Neuronal stem cell (in vitro differentiated cells): Measurements from ENCODE around the gene ETV5.

Experiments used
- DNase-seq: peaks from one replicate; pipeline ENCODE4 v3.0.0-alpha.2; 2013; ENCODE audit warnings: low spot score
- H2AFZ ChIP-seq: one replicate; pipeline ENCODE4 v1.6.1; 2013; ENCODE audit warnings: mild to moderate bottlenecking, low read length, inconsistent platforms
- H2AK5ac ChIP-seq: 2 replicates; pipeline ENCODE4 v1.6.1; 2013; ENCODE audit warnings: low read depth, mild to moderate bottlenecking, inconsistent platforms, low read length, moderate library complexity, mixed read lengths
- H2BK120ac ChIP-seq: 2 replicates; pipeline ENCODE4 v1.6.1; 2013; ENCODE audit warnings: low read depth, mild to moderate bottlenecking, inconsistent platforms, low read length, moderate library complexity, mixed read lengths
- H2BK12ac ChIP-seq: one replicate; pipeline ENCODE4 v1.6.1; 2013; ENCODE audit warnings: low read length, inconsistent platforms
- H2BK15ac ChIP-seq: 2 replicates; pipeline ENCODE4 v1.6.1; 2013; ENCODE audit warnings: mild to moderate bottlenecking, low read length, inconsistent platforms, mixed read lengths
- H2BK5ac ChIP-seq: one replicate; pipeline ENCODE4 v1.6.1; 2013; ENCODE audit warnings: inconsistent platforms, mild to moderate bottlenecking, low read length, moderate library complexity
- H3K14ac ChIP-seq: one replicate; pipeline ENCODE4 v1.6.1; 2013; ENCODE audit warnings: low read length, inconsistent platforms
- H3K18ac ChIP-seq: 2 replicates; pipeline ENCODE4 v1.6.1; 2013; ENCODE audit warnings: low read length, inconsistent platforms
- H3K23ac ChIP-seq: 2 replicates; pipeline ENCODE4 v1.6.1; 2013; ENCODE audit warnings: low read depth, mild to moderate bottlenecking, mixed read lengths, low read length, inconsistent platforms; ENCODE audit not compliant: poor library complexity
- H3K27ac ChIP-seq: replicated peaks from 3 replicates; pipeline ENCODE4 v1.5.1; 2013; ENCODE audit warnings: low read length, inconsistent platforms
- H3K27me3 ChIP-seq, 3 experiments: 2 replicates each; pipeline ENCODE4 v1.6.1; 2013; ENCODE audit warnings: low read length in 3 of 3, mild to moderate bottlenecking in 2 of 3, inconsistent platforms in 1 of 3, low read depth in 1 of 3, mixed read lengths in 1 of 3, moderate library complexity in 1 of 3; ENCODE audit not compliant: control insufficient read depth in 3 of 3, insufficient read depth in 3 of 3
- H3K36me3 ChIP-seq, 2 donors: replicated peaks in 1 of 2; 2 replicates each; pipeline ENCODE4 v1.6.1; 2013; ENCODE audit warnings: low read length in 2 of 2; ENCODE audit not compliant: control insufficient read depth in 2 of 2, insufficient read depth in 2 of 2
- H3K4ac ChIP-seq: 2 replicates; pipeline ENCODE4 v1.6.1; 2013; ENCODE audit warnings: inconsistent platforms, mild to moderate bottlenecking, low read length, moderate library complexity
- H3K4me1 ChIP-seq, 2 donors: 1 replicate in 1 of 2; 2 replicates in 1 of 2; pipeline ENCODE4 v1.6.1; 2013; ENCODE audit warnings: low read length in 2 of 2, low read depth in 1 of 2; ENCODE audit not compliant: control insufficient read depth in 2 of 2, insufficient read depth in 1 of 2
- H3K4me2 ChIP-seq: one replicate; pipeline ENCODE4 v1.6.1; 2013; ENCODE audit warnings: mild to moderate bottlenecking, low read length, inconsistent platforms; ENCODE audit not compliant: insufficient read depth, poor library complexity, severe bottlenecking
- H3K4me3 ChIP-seq, 2 donors: 2 replicates each; pipeline ENCODE4 v1.5.1; 2013; ENCODE audit warnings: low read length in 2 of 2, mild to moderate bottlenecking in 2 of 2, inconsistent platforms in 1 of 2, moderate library complexity in 1 of 2
- H3K79me1 ChIP-seq: one replicate; pipeline ENCODE4 v1.6.1; 2013; ENCODE audit warnings: low read depth, mild to moderate bottlenecking, inconsistent platforms, low read length, moderate library complexity
- H3K9ac ChIP-seq: one replicate; pipeline ENCODE4 v1.6.1; 2013; ENCODE audit warnings: mild to moderate bottlenecking, low read depth, low read length, inconsistent platforms; ENCODE audit not compliant: poor library complexity
- H3K9me3 ChIP-seq, 2 donors: replicated peaks in 1 of 2; 2 replicates each; pipeline versions ENCODE3 to v1.6.1; 2013; ENCODE audit warnings: low read length in 2 of 2, mild to moderate bottlenecking in 2 of 2, inconsistent platforms in 1 of 2, low read depth in 1 of 2, mixed read lengths in 1 of 2, moderate library complexity in 1 of 2; ENCODE audit not compliant: control insufficient read depth in 2 of 2, insufficient read depth in 1 of 2
- H4K8ac ChIP-seq: one replicate; pipeline ENCODE4 v1.6.1; 2013; ENCODE audit warnings: low read depth, mild to moderate bottlenecking, inconsistent platforms, low read length, moderate library complexity
- H4K91ac ChIP-seq: one replicate; pipeline ENCODE4 v1.6.1; 2013; ENCODE audit warnings: low read length, low read depth, mild to moderate bottlenecking, inconsistent platforms; ENCODE audit not compliant: poor library complexity
- WGBS, 2 donors: extraction: QIAGEN DNeasy Blood & Tissue Kit; methylation state at CpG; one replicate each; pipeline ENCODE4 v1.1.7; 2013; ENCODE audit warnings: missing lambda C conversion rate in 2 of 2, mixed read lengths in 1 of 2; ENCODE audit not compliant: insufficient read length in 2 of 2, insufficient replicate concordance in 1 of 2; ENCODE audit errors: extremely low coverage in 2 of 2; 5-methylcytosine and 5-hydroxymethylcytosine counted together

ETV5 gene

GRCh38 chr3:186075489-186075888 is 33.4 kb downstream of the ETV5 start:
- H4K8ac ChIP-seq, result no peak overlapping the region
- peaks cover 21 to 77% of the 10 kb centered on the region in 2 donors for H3K36me3 ChIP-seq
- no peak overlapping the region for H2BK5ac ChIP-seq
- H3K14ac ChIP-seq, result no peak overlapping the region
- H2AFZ ChIP-seq, result no peak overlapping the region
- no peaks in the 10 kb centered on the region for H3K4me1 ChIP-seq
- no peak overlapping the region for H2AK5ac ChIP-seq
- no peak overlapping the region for H3K4me3 ChIP-seq
- peaks cover 0 to 3% of the 10 kb centered on the region in 2 donors for H3K9me3 ChIP-seq
- H3K27me3 ChIP-seq, result no peaks in the 10 kb centered on the region
- DNase-seq, result no peak
- no peak overlapping the region for H2BK12ac ChIP-seq
- H3K27ac ChIP-seq, result no peak overlapping the region
- no peak overlapping the region for H2BK15ac ChIP-seq
- H2BK120ac ChIP-seq, result no peak overlapping the region
- H4K91ac ChIP-seq, result no peak overlapping the region
- H3K79me1 ChIP-seq, result peaks cover 4% of the 10 kb centered on the region
- no peak overlapping the region for H3K9ac ChIP-seq
- no peak overlapping the region for H3K4me2 ChIP-seq
- no peak overlapping the region for H3K18ac ChIP-seq
- H3K4ac ChIP-seq, result no peak overlapping the region
- no CpG with 5 or more reads among the region's 2 CpGs for WGBS, 2 donors
- H3K23ac ChIP-seq, result no peak overlapping the region

GRCh38 chr3:186073641-186074040 is 35.2 kb downstream of the ETV5 start:
- Histone ChIP-seq H4K91ac (no peak overlapping the region), H3K14ac (no peak overlapping the region), H2BK120ac (no peak overlapping the region), H3K9ac (no peak overlapping the region), H3K79me1 (peaks cover 2% of the 10 kb centered on the region), H2AFZ (no peak overlapping the region), H2BK12ac (no peak overlapping the region), H3K18ac (no peak overlapping the region), H3K27ac (no peak overlapping the region), H3K4ac (no peak overlapping the region), H3K23ac (no peak overlapping the region), H3K9me3 (peaks cover 0 to 3% of the 10 kb centered on the region in 2 donors), H2BK15ac (no peak overlapping the region), H2AK5ac (no peak overlapping the region), H3K4me2 (no peak overlapping the region), H2BK5ac (no peak overlapping the region), H4K8ac (no peak overlapping the region), H3K4me1 (no peaks in the 10 kb centered on the region), H3K4me3 (no peak overlapping the region), H3K36me3 (peaks cover 14 to 59% of the 10 kb centered on the region in 2 donors), H3K27me3 (no peaks in the 10 kb centered on the region)
- no peak for DNase-seq

GRCh38 chr3:186070996-186071395 is 37.9 kb downstream of the ETV5 start:
- no peak overlapping the region for H3K23ac ChIP-seq
- no peak overlapping the region for H2AFZ ChIP-seq
- peaks cover 2% of the 10 kb centered on the region for H3K79me1 ChIP-seq
- H3K27me3 ChIP-seq, result no peaks in the 10 kb centered on the region
- no peak overlapping the region for H2BK12ac ChIP-seq
- H3K14ac ChIP-seq, result no peak overlapping the region
- no peak overlapping the region for H3K4me3 ChIP-seq
- peaks cover 0 to 3% of the 10 kb centered on the region in 2 donors for H3K9me3 ChIP-seq
- H3K4ac ChIP-seq, result no peak overlapping the region
- H3K36me3 ChIP-seq, result peaks cover 10 to 47% of the 10 kb centered on the region in 2 donors
- no peak overlapping the region for H2BK5ac ChIP-seq
- H2AK5ac ChIP-seq, result no peak overlapping the region
- H3K27ac ChIP-seq, result no peak overlapping the region
- H2BK15ac ChIP-seq, result no peak overlapping the region
- no peaks in the 10 kb centered on the region for H3K4me1 ChIP-seq
- H3K18ac ChIP-seq, result no peak overlapping the region
- H2BK120ac ChIP-seq, result no peak overlapping the region
- H3K4me2 ChIP-seq, result no peak overlapping the region
- DNase-seq, result no peak
- H4K8ac ChIP-seq, result no peak overlapping the region
- no peak overlapping the region for H3K9ac ChIP-seq
- WGBS, 2 donors, result no CpG with 5 or more reads among the region's 9 CpGs
- no peak overlapping the region for H4K91ac ChIP-seq

DNA sequence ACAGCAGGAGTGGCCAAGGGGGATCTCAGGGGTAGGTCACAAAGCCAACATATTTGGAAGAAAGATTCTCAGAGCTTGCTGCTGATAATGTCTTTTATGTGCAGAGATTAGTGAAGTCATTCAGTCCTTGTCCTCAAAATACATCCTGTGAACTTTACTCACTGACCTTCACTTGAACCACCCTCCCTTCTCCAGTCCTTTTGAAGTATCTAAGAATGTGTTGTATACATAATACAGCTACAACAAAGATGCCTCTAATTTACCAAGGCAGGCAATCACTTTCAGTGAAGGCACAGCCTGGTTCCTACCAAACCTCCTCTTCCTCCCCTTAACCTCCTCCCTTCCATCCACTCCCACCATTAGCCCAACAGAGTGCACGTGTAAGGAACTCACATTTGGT is 38.3 kb downstream of the ETV5 start:
- Histone ChIP-seq H3K27me3 (no peaks in the 10 kb centered on the region), H3K4me2 (no peak overlapping the region), H2BK5ac (no peak overlapping the region), H3K79me1 (peaks cover 2% of the 10 kb centered on the region), H2BK15ac (no peak overlapping the region), H2AFZ (no peak overlapping the region), H4K8ac (no peak overlapping the region), H2AK5ac (no peak overlapping the region), H2BK12ac (no peak overlapping the region), H2BK120ac (no peak overlapping the region), H3K14ac (no peak overlapping the region), H3K9me3 (peaks cover 0 to 3% of the 10 kb centered on the region in 2 donors), H3K4me3 (no peak overlapping the region), H3K4ac (no peak overlapping the region), H3K18ac (no peak overlapping the region), H3K27ac (no peak overlapping the region), H4K91ac (no peak overlapping the region), H3K36me3 (peaks cover 10 to 47% of the 10 kb centered on the region in 2 donors), H3K9ac (no peak overlapping the region), H3K23ac (no peak overlapping the region), H3K4me1 (no peaks in the 10 kb centered on the region)
- WGBS, 2 donors, result no CpG with 5 or more reads among the region's 1 CpG
- no peak for DNase-seq
